8988T (cell line): Measurements from ENCODE around the gene LETM1.
A peak's percentile ranks its signal among the peaks of the same experiment; 100 is the strongest.

ENCODE experiments used
- DNase-seq: peaks from one replicate; pipeline ENCODE4 v3.0.0; 2011

Gene LETM1

GRCh38 chr4:1792832-1793495 is 63.0 kb downstream of the LETM1 start, which contains the start of gene FGFR3:
Gene FGFR3 (plus strand): TSS chr4:1793293. CDS start chr4:1793935, 642 bp downstream.
- peak; percentile 98 for DNase-seq

GRCh38 chr4:1792158-1792831 is 63.7 kb downstream of the LETM1 start:
- no peak for DNase-seq

- no peak for DNase-seq
Measured at GRCh38 chr4:1790005-1790404, 66.0 kb downstream of the LETM1 start.

GRCh38 chr4:1789552-1789951 is 66.4 kb downstream of the LETM1 start:
- no peak for DNase-seq

GRCh38 chr4:1788254-1788973 is 67.5 kb downstream of the LETM1 start:
- no peak for DNase-seq

- DNase-seq: no peak
Measured at GRCh38 chr4:1787411-1788077, 68.4 kb downstream of the LETM1 start.

GRCh38 chr4:1786544-1787362 is 69.2 kb downstream of the LETM1 start:
- DNase-seq: no peak

GRCh38 chr4:1785592-1785991 is 70.4 kb downstream of the LETM1 start:
- no peak for DNase-seq

- no peak for DNase-seq
Measured at GRCh38 chr4:1784789-1785591, 71.0 kb downstream of the LETM1 start.

GRCh38 chr4:1784395-1784788 is 71.6 kb downstream of the LETM1 start:
- no peak for DNase-seq

- no peak for DNase-seq
Measured at GRCh38 chr4:1783970-1784369, 72.0 kb downstream of the LETM1 start.

GRCh38 chr4:1783015-1783414 is 72.9 kb downstream of the LETM1 start:
- no peak for DNase-seq

- DNase-seq: no peak
Measured at GRCh38 chr4:1780435-1780834, 75.5 kb downstream of the LETM1 start.

GRCh38 chr4:1779588-1780382 is 76.2 kb downstream of the LETM1 start:
- no peak for DNase-seq

GRCh38 chr4:1778642-1779392 is 77.1 kb downstream of the LETM1 start:
- DNase-seq: no peak

GRCh38 chr4:1777822-1778641 is 77.9 kb downstream of the LETM1 start:
- no peak for DNase-seq

- no peak for DNase-seq
Measured at GRCh38 chr4:1776521-1777161, 79.3 kb downstream of the LETM1 start.

GRCh38 chr4:1775731-1776500 is 80.0 kb downstream of the LETM1 start:
- no peak for DNase-seq
